Heart right ventricle (tissue), 16 donors: ENCODE results near the gene BID. TPM values are rescaled to one million over a fixed set of nuclear protein-coding genes. Genes with fewer than 3 reads are reported as not detected.

Source experiments
- ATAC-seq, 8 donors: fragments of 200-7000 bp; cut with Tn5 transposase; one replicate each; pipeline ENCODE4 v1.9.1; 2020; ENCODE audit warnings: mild to moderate bottlenecking in 8 of 8, moderate library complexity in 8 of 8, moderate number of reproducible peaks in 1 of 8
- DNase-seq, 2 donors: peaks; one replicate each; pipeline ENCODE4 v3.0.0-alpha.2; 2020
- H3K27ac ChIP-seq, 10 donors: fragments of 200-600 bp; sonication (generic) in 2 of 10; one replicate each; pipeline versions ENCODE4 v1.5.0 to v1.8.0; 2020 to 2022; ENCODE audit warnings: mild to moderate bottlenecking in 3 of 10
- H3K27me3 ChIP-seq, 7 donors: fragments of 200-600 bp; one replicate each; pipeline ENCODE4 v1.8.0; 2021 to 2022; ENCODE audit warnings: mild to moderate bottlenecking in 2 of 7
- H3K36me3 ChIP-seq, 9 donors: fragments of 200-600 bp; sonication (generic) in 1 of 9; one replicate each; pipeline versions ENCODE4 v1.5.0 to v1.8.0; 2020 to 2022; ENCODE audit warnings: mild to moderate bottlenecking in 2 of 9
- H3K4me1 ChIP-seq, 9 donors: fragments of 200-600 bp; sonication (generic) in 1 of 9; one replicate each; pipeline versions ENCODE4 v1.5.0 to v1.8.0; 2020 to 2022; ENCODE audit warnings: mild to moderate bottlenecking in 4 of 9
- H3K4me3 ChIP-seq, 10 donors: fragments of 200-600 bp; sonication (generic) in 2 of 10; one replicate each; pipeline versions ENCODE4 v1.5.0 to v1.8.0; 2020 to 2022; ENCODE audit warnings: mild to moderate bottlenecking in 7 of 10, moderate library complexity in 2 of 10
- H3K9me3 ChIP-seq, 11 donors: fragments of 200-600 bp in 10 of 11; sonication (generic) in 2 of 11; one replicate each; pipeline versions ENCODE4 v1.5.0 to v1.8.0; 2013 to 2022; ENCODE audit warnings: mild to moderate bottlenecking in 2 of 11, control low read depth in 1 of 11, moderate library complexity in 1 of 11
- WGBS, 2 donors: extraction: QIAGEN DNeasy Blood & Tissue Kit; methylation state at CpG; one replicate each; pipeline ENCODE4 v1.1.7; 2013; ENCODE audit warnings: inconsistent platforms in 1 of 2; 5-methylcytosine and 5-hydroxymethylcytosine counted together
- intact Hi-C, 10 donors: fragments of 100-400 bp; cut with DNase I; formaldehyde crosslinking; loops; one replicate each; pipeline versions ENCODE4 v1.11.1 to v1.14.2; 2022
- polyA plus RNA-seq, 2 donors: library from polyadenylated mRNA; stranded (reverse); fragments of 200-250 nt; gene quantifications; one replicate each; pipeline ENCODE4 v1.2.3, GENCODE V29; 2013
- total RNA-seq, 10 donors: library from RNA; stranded (reverse); fragmentation: NEBNext Ultra II Directional in 3 of 10; extraction: Animal tissue kit (Norgen Biotek cat#: 25700) in 3 of 10; gene quantifications; one replicate each; pipeline versions ENCODE4 v1.2.1 to v1.2.4, GENCODE V29; 2021 to 2023
- TF ChIP-seq, protein P1 (sequence below), 9 donors: fragments of 200-600 bp; sonication (generic) in 2 of 9; IDR thresholded peaks; one replicate each; pipeline versions ENCODE4 v1.5.0 to v1.8.0; 2021 to 2022; ENCODE audit warnings: antibody characterized with exemption in 9 of 9, mild to moderate bottlenecking in 5 of 9, moderate library complexity in 1 of 9
- donor health status: Arrhythmogenic right ventricular cardiomyopathy.
- donor health status: ischemic (EF 13 %, LVEDD 7.1; RV severe dilation, severe dysfunction).
- donor health status: healthy with polysubstance abuse.
- donor health status: DM: no; HTN: yes; CAD: no.
- donor health status: DM: no; HTN: no; CAD: no.
- donor health status: ischemic (EF 25% LVEDD 6.9; RV normal size, moderate dysfunction).
- donor health status: ischemic (EF 25% LVEDD 5.7; RV mildly dilated, moderate dysfunction).
- donor health status: healthy.
- donor health status: DM: yes; HTN: yes; CAD: no.
- donor health status: Ischemic cardiomyopathy.
- donor health status: ischemic (EF 35%, LVEDD 5.7; RV mildly dilated, moderate dysfunction).
- donor health status: nonischemic (EF 11% LVEDD 7.7; RV severe dilation, severe dysfunction).
- donor health status: DM: yes; HTN: yes; CAD: no.
- donor health status: PGD.
- donor health status: ischemic (EF 29% LVEDD 5.4; RV normal size, mild dysfunction).
- donor health status: nonischemic (EF 23%, LVEDD 6.1; RV moderate dilation, normal function).

BID gene
- total and polyA plus RNA-seq, 12 donors: 5.6 to 42.9 (median 10.9) TPM

DNA sequence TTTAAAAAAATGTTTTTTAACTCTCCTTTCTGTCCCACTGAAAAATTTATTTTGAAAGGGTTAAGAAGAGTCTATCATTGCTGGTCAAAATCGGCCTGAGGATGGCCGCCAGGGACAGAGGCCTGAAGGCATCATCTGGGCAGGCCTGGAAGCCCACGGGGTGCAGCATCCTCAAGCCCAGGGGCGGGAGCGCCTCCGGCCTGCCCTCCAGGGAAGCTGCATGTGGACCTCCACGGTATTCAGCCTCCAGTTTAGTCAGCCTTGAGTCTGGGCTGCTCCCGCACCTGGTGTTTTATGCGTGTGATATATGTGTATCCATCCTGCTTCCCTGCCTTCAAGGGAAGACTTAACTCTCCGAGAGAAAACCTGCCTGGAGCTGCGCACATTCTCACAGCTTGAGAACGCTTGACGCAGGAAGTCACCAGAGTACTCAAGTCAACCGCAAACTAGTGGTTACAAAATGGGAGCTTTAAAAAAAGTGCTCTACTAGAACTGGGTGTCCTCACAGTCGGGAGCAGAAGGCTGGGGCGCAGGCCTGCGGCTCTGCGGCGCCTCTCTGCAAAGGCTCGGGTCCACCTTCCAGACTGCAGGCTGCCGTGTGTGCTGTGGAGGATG is 13.6 kb upstream of the BID start:
- Histone ChIP-seq H3K4me1 (peaks cover 11 to 31% (median 26%) of the 10 kb centered on the region in 9 donors), H3K27ac (peak overlapping the region in 9 of 10 donors; percentile 59 to 93 (median 86)), H3K36me3 (peaks cover 0 to 48% (median 13%) of the 10 kb centered on the region in 9 donors), H3K9me3 (no peaks in the 10 kb centered on the region), H3K27me3 (no peaks in the 10 kb centered on the region), H3K4me3 (no peak overlapping the region)
- DNase-seq: no peak
- intact Hi-C loops: loop anchor here in 3 of 10 donors (2.0 to 10.0 kb wide), 5 partner anchors 45 to 223 kb away; partner anchors contain the start of gene SLC25A18 (in 1 of the 3)
- TF ChIP-seq, protein P1, sequence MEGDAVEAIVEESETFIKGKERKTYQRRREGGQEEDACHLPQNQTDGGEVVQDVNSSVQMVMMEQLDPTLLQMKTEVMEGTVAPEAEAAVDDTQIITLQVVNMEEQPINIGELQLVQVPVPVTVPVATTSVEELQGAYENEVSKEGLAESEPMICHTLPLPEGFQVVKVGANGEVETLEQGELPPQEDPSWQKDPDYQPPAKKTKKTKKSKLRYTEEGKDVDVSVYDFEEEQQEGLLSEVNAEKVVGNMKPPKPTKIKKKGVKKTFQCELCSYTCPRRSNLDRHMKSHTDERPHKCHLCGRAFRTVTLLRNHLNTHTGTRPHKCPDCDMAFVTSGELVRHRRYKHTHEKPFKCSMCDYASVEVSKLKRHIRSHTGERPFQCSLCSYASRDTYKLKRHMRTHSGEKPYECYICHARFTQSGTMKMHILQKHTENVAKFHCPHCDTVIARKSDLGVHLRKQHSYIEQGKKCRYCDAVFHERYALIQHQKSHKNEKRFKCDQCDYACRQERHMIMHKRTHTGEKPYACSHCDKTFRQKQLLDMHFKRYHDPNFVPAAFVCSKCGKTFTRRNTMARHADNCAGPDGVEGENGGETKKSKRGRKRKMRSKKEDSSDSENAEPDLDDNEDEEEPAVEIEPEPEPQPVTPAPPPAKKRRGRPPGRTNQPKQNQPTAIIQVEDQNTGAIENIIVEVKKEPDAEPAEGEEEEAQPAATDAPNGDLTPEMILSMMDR (IDR thresholded peaks at IDR 0.05): no peak
- 93 to 95% methylated on average over 21 of the region's 21 CpGs for WGBS, 2 donors
- no peak for ATAC-seq

DNA sequence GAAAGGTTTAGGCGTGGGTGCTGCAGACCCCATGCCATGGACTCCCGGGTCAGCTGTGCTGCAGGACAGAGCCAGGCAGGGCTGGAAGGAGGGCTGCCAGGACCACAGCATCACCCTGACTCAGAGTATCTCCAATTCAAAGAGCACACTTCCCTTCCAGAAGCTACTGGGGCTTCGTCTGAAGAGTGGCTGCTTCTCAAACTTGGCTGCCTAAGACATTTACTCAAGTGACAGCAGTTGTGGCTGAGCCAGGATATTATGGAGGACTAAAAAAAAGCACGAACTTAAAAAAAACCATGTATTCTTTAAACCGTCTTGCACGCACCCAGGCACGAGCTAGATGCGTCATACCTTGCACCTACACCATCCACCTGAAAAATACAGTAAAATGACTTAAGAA is 13.0 kb upstream of the BID start:
- no peak overlapping the region for H3K4me3 ChIP-seq
- TF ChIP-seq, protein P1 (IDR thresholded peaks at IDR 0.05): no peak
- no peaks in the 10 kb centered on the region for H3K9me3 ChIP-seq
- peak; percentile 19 to 46 (median 36) for ATAC-seq
- peak overlapping the region; percentile 59 to 93 (median 84) for H3K27ac ChIP-seq
- H3K4me1 ChIP-seq: peaks cover 11 to 33% (median 27%) of the 10 kb centered on the region in 9 donors
- intact Hi-C loops: loop anchor here in 3 of 10 donors (2.0 to 10.0 kb wide), 5 partner anchors 44 to 222 kb away; partner anchors contain the start of gene SLC25A18 (in 1 of the 3)
- H3K27me3 ChIP-seq: no peaks in the 10 kb centered on the region
- WGBS, 2 donors: 49 to 50% methylated on average over 8 of the region's 8 CpGs
- DNase-seq: no peak
- peaks cover 0 to 42% (median 13%) of the 10 kb centered on the region in 9 donors for H3K36me3 ChIP-seq

DNA sequence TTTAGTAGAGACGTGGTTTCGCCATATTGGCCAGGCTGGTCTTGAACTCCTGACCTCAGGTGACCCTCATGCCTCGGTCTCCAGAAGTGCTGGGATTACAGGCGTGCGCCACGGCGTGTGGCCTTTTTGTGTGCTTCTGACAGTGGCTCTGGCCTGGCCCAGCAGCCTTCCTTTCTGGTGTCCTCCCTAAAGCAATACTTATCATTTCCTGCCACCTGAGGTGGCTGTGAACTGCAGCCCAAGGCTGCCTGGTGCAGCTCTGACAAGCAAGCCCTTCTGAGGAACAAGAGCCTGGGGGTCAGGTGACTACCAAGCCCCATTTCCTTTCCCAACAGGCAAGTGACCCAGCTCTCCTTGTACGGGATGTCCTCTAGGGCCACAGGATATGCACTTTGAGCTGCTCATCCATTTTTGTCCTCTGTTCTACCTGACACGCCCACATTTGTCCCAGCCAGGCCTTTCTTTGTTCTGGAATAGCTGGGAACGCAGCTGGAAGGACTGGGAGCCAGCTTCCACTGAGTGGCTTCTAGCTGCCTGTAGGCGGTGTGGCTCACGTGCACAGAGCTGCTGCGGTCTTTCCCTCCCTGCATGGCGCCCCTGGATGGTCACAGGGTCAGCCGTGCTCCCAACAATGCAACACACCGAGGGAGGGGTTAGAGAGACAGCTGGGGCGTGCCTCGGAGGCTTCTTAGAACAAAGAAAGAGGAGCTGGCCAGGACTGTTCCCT is 12.3 kb upstream of the BID start:
- intact Hi-C loops: loop anchor here in 3 of 10 donors (2.0 to 10.0 kb wide), 5 partner anchors 44 to 222 kb away; partner anchors contain the start of gene SLC25A18 (in 1 of the 3)
- Histone ChIP-seq H3K27ac (peak overlapping the region; percentile 69 to 93 (median 84)), H3K27me3 (no peaks in the 10 kb centered on the region), H3K4me3 (no peak overlapping the region), H3K9me3 (no peaks in the 10 kb centered on the region), H3K4me1 (peaks cover 11 to 39% (median 30%) of the 10 kb centered on the region in 9 donors), H3K36me3 (peaks cover 0 to 36% (median 13%) of the 10 kb centered on the region in 9 donors)
- 32 to 38% methylated on average over 18 of the region's 18 CpGs for WGBS, 2 donors
- DNase-seq (peak; percentile 75 to 83), ATAC-seq (peak; percentile 72 to 92 (median 85))
- TF ChIP-seq, protein P1 (IDR thresholded peaks at IDR 0.05): peak in 7 of 9 donors; percentile 5 to 39 (median 15)
